NCI-H774 (cell line): ENCODE results near the gene ZNF735.
"Not testable (repeated sequence)": the region's sequence is repeated elsewhere in the genome, so short reads cannot be mapped to it uniquely, and the experiment has no call there.

Experiments used
- DNase-seq: peaks from one replicate; lab custom pipeline; 2025; lab: John Stamatoyannopoulos, UW

The ZNF735 gene

DNA sequence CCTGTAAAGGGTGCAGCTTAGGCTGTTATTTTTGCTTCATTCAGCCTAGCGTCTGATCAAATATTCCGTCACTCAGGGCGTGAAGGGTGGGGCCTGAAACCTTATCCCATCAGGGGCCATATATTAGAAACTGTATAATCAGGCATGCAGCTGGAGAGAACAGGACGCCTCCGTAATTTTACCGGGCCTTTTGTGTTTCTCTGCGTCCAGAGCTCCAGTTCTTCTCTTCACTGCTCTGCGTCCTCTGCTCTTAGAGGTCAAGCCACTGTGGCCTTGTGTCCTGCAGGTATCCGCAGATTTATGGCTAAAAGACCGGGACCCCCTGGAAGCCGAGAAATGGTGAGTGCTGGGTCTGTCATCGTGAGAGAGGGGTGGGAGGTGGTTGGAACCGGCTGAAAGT lies at the start of gene ZNF735:
ZNF735 (plus strand) TSS at position 301 of the 400 bp plus-strand sequence; CDS start at position 301, 0 bp downstream.
- DNase-seq: peak; percentile 7

DNA sequence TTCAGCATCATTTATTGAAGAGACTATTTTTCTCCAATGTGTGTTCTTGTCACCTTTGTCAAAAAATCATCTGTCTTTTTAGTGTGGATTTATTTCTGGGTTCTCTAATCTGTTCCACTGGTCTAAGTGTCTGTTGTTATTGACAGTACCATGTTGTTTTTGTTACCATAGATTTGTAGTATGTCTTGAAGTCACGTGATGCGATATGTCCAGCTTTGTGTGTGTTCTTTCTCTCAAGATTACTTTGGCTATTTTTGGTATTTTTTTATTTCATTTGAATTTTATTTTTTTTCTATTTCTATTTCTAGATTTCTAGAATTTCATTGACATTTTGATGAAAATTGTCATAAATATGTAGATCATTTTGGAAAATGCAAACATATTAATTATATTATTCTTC lies 36.0 kb upstream of the ZNF735 start:
- not testable (repeated sequence) for DNase-seq

DNA sequence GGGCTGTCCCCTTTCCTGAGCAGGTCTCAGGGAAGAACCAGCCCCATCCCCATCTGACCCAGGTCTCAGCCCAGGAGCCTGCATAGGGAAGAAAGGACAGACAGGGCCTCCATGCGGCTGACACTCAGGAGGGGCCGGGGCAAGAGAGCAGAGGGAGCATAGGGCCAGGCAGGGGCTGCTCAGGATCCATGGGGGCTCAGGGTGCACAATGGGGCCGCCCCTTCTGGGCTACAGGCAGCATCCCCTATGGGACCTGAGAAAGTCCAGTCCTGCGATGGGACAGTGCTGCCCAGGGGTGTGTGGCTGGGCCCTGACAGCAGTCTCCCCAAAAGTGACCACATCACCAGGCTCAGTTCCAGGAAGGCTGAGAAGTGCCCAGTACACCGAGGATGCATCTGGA lies 32.7 kb upstream of the ZNF735 start:
- no peak for DNase-seq

DNA sequence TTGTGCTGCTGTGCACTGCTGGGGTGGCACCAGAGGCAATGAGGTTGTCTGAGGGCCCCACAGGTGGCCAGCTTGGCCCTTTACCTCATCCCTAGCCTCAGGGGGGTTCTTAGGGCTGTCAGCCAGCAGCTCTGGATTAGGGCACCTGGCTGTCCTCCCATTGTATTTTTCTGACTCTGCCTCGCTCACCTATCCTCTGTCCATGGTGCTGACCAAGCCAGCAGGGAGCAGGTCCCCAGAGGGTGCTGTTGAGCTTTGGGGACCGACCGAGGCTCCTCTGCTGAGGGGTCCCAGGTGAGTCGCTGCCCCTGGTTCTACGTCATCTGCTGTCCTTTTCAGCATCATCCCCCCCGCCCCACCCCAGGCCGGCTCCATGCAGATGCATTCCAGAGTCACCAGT lies 32.1 kb upstream of the ZNF735 start:
- DNase-seq: no peak

DNA sequence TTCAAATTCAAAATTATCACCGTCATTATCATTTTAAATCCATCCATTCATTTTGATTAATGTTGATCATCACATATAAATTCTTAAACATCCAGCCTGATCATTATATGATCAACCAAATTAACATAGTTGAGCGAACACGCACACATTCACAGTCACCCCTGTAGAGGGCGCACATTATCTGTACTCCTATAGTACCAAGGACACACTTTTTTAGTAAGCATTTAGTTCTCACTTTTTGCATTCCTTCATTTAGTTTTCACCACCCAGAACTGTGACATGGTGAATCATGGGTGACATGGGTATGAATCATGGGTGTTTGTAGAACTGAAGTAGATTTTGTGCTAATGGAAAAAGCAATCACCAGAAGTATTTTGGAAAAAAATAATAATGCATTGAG lies 26.0 kb upstream of the ZNF735 start:
- DNase-seq: no peak

DNA sequence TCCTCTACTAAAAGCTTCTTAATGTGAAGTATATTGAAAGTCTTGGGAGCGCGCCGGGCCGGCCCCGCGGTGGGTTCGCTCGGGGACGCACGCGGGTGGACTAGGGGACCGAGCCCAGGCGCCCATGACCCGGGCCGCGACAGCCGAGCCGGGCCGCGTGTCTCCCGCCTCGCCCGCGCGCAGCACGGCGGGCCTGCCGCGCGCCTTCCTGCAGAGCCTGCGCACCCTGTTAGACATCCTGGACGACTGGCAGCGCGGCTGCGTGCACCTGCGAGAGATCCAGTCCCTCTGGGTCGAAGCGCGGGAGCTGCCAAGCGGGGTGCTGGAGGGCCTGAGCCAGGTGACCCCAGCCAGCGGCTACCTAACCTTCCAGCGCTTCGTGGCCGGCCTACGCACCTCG lies 25.4 kb upstream of the ZNF735 start:
- DNase-seq: no peak

DNA sequence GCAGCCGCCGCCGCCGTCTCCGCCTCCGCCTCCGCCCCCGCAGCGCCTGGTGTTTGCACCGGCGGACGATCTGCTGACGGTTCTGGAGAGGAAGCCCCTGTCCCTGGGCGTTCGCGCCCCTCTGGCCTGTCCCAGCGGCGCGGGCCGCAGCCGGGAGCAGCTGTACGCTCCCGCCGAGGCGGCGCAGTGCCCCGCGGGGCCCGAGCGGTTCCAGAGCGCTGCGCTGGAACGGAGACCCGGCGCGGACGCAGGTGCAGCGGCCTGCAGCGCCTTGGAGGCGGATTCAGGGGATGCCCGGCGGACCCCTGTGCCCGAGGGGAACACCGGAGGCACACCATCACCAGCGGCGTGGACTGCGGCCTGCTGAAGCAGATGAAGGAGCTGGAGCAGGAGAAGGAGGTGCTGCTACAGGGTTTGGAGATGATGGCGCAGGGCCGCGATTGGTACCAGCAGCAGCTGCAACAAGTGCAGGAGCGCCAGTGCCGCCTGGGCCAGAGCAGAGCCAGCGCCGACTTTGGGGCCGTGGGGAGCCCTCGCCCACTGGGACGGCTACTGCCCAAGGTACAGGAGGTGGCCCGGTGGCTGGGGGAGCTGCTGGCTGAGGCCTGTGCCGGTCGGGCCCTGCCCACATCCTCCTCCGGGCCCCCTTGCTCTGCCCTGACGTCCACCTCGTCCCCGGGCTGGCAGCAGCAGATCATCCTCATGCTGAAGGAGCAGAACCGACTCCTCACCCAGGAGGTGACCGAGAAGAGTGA lies 24.8 kb upstream of the ZNF735 start:
- DNase-seq: no peak

DNA sequence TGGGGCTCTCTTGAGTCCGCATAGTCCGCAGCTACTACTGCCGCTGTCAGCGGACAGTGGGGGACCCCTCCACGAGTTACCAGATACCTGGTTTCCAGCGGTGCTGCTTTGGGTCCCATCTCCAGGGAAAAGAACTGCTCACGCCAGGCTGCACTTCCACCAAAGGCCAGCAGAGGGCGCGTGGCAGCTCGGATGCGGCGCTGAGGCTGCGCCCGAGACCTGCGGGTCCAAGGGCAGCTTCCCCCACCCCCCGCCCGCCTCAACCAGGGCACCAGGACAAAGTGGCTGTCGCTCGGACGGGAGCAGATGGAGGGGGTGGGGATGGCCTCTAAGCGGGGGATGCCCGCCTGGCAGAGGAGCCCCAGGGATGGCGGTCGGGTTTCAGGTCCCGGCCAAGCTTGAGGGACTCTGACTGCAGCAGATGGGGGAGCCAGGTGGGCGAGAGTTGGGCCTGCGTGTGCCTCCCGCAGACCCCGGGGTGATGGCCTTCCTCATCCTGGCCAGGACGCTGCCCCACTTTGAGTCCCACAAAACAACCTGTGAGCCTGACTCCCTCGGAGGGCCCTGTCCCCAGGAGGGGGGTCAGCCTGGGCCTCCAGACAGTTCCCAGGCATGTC lies 23.8 kb upstream of the ZNF735 start:
- DNase-seq: peak; percentile 1

DNA sequence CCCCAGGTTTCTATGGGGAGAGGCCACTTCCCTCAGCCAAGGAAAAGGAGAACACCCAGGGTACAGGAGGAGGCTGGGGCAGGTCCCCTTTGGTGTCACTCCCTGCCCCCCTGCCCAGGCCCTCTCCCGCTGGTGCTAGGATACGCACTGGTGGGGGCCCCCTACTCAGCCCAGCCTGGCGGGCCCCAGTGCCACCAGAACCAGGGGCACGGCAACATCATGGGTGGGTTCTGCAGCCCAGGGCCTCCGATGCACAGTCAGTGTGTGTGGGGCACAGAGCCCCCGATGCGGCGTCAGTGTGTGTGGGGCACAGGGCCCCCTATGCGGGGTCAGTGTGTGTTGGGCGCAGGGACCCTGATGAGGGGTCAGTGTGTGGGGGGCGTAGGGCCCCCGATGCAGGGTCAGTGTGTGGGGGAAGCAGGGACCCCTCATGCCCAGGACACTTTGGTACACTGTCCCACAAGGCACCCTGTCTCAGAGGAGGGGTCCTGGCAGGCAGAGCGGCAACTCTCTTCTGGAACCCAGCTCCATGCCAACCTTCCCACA lies 23.1 kb upstream of the ZNF735 start:
- no peak for DNase-seq

DNA sequence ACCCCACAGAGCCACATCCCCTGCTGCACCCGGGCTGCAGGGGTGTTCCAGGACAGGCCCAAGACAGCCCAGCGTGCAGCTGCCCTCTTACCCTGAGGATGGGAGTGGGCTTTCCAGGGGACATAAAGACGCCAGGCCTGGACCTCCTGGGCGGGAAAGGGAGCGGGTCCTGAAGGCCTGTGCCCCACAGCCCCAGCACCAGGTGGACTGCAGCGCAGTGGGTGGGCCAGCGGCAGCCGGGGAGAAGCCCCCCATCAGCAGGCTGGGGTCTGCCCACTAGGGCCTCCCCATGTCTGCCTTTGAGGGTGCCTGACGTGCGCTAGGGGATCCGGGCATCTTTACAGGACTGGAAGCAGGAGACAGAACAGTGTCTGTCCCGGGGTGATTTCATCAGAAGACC lies 22.6 kb upstream of the ZNF735 start:
- DNase-seq: no peak

DNA sequence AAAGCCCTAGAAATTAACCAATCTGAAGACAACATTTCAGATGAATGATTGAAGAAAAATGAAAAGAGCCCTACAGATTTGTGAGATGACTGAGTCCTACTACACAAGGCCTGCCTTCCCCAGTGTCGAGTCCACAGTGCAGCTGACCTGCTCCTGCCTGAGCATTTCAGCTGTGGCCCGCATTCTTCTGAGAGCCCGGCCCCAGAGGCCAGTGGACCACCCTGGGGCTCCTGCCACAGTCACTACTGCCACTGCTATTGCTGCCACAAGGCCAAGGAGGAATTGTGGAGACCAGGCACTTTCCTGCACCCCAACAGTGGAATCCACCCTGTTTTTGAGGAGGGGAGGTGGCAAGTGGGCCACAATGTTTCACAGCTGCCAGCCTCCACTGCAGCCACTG lies 19.6 kb upstream of the ZNF735 start:
- DNase-seq: no peak

DNA sequence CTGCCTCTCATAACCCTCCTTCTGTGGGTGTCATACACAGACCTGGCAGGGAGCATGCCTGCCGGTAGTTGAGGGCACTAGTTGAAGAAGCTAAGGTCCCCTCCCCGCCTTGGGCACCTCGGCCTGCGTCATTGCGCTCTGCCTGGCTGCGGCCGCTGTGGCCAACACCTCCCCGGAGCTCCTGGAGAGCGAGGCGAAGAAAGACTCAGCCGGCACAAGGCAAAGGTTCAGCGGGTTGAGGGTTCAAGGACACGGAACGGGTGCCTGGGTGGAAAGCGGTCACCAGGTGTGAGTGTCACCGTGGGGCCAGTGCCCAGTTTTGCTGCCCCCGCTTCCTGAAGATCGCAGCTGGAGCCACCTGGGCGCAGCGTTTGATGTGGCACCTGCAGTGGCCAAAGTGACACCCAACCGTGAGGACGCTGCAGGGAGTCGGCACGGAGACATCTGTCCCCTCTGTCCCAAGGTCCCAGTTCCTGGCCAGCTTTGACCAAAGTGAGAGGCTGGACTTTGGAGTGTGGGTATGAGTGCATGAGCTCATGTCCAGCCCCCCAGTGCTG lies 14.8 kb upstream of the ZNF735 start:
- DNase-seq: no peak

DNA sequence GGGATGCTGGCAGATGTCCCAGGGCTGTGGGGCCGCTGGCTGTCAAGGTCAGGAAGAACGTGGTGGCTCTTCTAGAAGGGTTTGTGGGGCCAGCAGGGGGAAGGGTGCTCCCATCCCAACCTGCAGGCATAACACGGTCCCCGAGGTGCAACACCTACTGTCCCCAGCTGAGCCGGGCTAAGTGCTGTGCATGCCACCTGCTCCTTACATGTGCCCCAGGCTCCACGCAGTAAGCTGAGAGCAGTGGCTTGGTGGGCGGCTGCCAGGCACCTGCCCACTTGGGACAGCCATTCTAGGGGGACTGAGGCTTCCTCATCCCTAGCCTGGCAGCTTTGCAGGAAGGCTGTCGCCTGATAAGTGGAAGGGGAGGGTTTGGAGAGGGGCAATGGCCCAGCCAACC lies 14.2 kb upstream of the ZNF735 start:
- DNase-seq: no peak

DNA sequence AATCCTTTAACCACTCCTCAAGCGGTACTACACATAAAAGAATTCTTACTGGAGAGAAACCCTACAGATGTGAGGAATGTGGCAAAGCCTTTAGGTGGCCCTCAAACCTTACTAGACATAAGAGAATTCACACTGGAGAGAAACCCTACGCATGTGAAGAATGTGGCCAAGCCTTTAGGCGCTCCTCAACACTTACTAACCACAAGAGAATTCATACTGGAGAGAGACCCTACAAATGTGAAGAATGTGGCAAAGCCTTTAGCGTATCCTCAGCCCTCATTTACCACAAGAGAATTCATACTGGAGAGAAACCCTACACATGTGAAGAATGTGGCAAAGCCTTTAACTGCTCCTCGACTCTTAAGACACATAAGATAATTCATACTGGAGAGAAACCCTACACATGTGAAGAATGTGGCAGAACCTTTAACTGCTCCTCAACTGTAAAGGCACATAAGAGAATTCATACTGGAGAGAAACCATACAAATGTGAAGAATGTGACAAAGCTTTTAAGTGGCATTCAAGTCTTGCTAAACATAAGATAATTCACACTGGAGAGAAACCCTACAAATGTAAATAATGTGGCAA lies 12.8 kb downstream of the ZNF735 start:
- not testable (repeated sequence) for DNase-seq

DNA sequence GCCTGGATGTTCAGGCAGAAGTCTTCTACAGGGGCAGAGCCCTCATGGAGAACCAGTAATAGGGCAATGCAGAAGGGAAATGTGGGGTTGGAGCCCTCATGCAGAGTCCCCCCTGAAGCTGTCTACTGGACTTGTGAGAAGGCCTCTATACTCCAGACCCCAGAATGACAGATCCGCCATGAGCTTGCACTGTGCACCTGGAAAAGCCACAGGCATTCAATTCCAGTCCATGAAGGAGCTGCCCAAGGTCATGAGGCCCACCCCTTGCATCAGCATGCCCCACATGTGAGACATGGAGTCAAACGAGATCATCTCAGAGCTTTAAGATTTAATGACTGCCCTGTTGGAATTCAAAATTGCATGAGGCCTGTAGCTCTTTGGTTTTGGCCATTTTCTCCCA lies 16.4 kb downstream of the ZNF735 start:
- no peak for DNase-seq

DNA sequence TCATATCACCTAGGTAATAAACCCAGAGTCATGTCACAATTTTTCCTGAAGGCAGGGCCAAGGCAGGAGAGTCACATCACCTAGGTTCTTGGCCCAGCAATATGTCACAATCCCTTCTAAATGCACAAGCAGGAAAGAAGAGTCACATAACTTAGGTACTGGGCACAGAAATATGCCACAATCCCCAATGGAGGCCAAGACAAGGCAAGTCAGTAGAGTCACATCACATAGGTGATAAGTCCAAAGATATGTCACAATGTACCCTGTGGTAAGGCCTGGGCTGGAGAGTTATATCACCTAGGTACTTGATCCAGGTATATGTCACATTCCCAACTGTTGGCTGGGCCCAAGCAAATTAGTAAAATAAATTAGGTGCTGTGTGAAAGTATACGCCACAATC lies 21.2 kb downstream of the ZNF735 start, which contains the start of gene ZNF679:
ZNF679 (plus strand) TSS at position 301 of the 400 bp plus-strand sequence. CDS start 20,644 bp downstream, outside the sequence.
- DNase-seq: not testable (repeated sequence)

DNA sequence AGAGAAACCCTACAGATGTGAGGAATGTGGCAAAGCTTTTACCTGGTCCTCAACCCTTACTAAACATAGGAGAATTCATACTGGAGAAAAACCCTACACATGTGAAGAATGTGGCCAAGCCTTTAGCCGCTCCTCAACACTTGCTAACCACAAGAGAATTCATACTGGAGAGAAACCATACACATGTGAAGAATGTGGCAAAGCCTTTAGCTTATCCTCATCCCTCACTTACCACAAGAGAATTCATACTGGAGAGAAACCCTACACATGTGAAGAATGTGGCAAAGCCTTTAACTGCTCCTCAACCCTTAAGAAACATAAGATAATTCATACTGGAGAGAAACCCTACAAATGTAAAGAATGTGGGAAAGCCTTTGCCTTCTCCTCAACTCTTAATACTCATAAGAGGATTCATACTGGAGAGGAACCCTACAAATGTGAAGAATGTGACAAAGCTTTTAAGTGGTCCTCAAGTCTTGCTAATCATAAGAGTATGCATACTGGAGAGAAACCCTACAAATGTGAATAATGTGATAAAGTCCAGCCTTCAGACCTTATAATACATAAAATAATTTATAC lies 59.4 kb downstream of the ZNF735 start:
- DNase-seq: no peak
